Measurements from ENCODE around the gene ARFGEF3.

ARFGEF3 gene

DNA sequence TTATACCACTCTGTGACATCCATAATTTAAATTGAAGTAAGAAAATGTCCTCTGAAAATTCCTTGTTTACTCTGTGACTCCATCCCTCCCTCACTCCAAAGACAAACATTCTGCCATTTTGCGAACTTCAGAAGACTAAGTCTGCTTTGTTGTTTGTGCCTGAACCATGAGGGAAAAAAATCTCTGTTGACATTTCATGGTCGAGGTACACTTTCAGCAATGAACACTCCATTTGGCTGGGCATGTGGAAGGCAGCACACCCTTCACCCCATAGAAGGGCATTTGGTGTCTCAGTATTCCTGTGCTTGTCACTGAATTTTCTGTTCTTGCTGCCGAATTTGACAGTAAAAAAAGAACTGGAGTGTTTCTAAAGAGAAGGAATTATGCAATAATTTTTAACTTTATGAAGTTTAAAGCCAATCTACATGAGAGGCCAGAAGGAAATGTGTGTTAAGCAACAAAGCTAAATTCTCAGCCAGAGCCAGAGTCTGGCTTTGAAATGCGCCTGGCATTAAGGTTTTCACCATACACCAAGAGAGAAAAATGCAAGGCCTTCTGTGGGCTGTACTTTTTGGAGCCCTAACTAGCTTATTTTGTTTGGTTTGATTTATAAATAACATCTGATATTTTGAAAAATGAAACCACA lies 61.3 kb downstream of the ARFGEF3 start:
- DNase-seq (ENCODE audit: extremely low read depth, low read depth) = no peak
- TF ChIP-seq, protein P1, sequence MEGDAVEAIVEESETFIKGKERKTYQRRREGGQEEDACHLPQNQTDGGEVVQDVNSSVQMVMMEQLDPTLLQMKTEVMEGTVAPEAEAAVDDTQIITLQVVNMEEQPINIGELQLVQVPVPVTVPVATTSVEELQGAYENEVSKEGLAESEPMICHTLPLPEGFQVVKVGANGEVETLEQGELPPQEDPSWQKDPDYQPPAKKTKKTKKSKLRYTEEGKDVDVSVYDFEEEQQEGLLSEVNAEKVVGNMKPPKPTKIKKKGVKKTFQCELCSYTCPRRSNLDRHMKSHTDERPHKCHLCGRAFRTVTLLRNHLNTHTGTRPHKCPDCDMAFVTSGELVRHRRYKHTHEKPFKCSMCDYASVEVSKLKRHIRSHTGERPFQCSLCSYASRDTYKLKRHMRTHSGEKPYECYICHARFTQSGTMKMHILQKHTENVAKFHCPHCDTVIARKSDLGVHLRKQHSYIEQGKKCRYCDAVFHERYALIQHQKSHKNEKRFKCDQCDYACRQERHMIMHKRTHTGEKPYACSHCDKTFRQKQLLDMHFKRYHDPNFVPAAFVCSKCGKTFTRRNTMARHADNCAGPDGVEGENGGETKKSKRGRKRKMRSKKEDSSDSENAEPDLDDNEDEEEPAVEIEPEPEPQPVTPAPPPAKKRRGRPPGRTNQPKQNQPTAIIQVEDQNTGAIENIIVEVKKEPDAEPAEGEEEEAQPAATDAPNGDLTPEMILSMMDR (IDR thresholded peaks at IDR 0.05; ENCODE audit: low read depth, low read length, missing control alignments) = no peak
- no peak overlapping the region for H3K4me3 ChIP-seq (replicated peaks; ENCODE audit: low read depth, low read length)

DNA sequence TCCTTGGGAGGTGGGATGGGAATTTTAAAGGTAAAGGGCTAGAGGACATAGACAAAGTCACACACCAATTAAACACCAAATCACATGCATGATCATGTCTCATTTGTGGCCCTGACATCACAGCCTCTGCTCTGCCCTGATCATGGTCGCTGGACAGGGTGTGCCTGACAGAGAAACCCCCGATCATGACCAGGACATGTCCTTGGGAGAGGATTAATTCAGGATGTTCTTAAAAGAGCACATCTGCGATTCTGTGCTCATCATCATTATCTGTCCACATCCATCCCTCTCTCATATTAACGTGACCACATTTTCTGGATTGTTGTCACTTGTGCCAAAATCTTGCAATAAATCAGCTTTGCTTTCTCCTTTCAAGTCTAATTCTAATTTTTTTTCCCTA lies 64.2 kb downstream of the ARFGEF3 start:
- DNase-seq (ENCODE audit: extremely low read depth, low read depth) = no peak
- H3K4me3 ChIP-seq (replicated peaks; ENCODE audit: low read depth, low read length) = no peak overlapping the region
- TF ChIP-seq, protein P1 (IDR thresholded peaks at IDR 0.05; ENCODE audit: low read depth, low read length, missing control alignments) = no peak

DNA sequence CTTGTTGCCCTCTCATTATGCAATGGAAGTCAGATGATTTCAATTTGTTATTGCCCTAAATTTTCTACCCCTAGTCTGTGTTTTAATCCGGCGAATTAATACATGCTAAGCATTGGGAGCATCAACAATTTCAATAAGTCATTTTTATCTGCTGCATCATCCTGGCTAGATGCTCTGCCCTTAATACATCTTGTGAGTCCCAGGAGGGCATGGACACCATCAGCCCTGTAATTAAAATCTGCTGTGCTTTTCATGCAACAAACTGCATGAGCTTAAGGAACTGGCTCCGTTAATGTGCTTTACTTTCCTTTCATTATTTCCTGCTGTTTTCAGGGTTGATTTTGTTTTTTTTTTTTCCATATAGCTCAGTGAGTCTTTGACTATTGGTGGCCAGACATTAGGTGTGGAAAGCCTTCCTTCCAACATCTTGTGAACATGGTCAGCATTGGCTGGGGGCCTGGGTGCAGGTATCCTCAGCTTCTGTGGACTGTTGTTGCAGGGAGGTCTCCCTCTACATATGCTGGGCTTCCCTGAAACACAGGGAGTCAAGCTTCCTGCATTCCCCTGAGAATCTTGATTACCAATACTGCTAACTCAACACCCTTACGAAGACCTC lies 65.1 kb downstream of the ARFGEF3 start:
- no peak for DNase-seq (ENCODE audit: extremely low read depth, low read depth)
- TF ChIP-seq, protein P1 (IDR thresholded peaks at IDR 0.05; ENCODE audit: low read depth, low read length, missing control alignments) = no peak
- no peak overlapping the region for H3K4me3 ChIP-seq (replicated peaks; ENCODE audit: low read depth, low read length)

DNA sequence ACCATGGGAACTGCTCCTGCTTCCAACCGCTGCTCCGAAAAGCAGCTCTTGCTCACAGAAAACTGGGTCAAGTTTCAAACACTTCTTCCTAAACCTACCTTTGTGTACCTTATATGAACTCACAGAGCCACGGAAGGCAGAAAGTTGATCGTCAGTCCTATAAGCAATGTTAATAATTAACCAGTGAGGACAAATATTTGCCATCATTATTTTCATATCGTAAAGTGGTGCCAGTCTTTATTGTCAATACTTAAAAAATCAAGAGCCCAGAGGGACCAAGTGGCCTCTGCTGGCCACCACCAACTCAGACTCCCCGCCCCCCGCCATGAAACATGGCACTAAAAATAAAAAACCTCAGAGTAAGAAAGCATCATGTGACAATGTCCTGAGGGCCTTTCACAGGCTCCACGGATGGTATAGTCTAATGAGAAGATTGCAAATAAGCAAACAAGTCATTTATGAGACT lies 65.6 kb downstream of the ARFGEF3 start:
- DNase-seq (ENCODE audit: extremely low read depth, low read depth) = no peak
- H3K4me3 ChIP-seq (replicated peaks; ENCODE audit: low read depth, low read length) = no peak overlapping the region
- TF ChIP-seq, protein P1 (IDR thresholded peaks at IDR 0.05; ENCODE audit: low read depth, low read length, missing control alignments) = no peak

DNA sequence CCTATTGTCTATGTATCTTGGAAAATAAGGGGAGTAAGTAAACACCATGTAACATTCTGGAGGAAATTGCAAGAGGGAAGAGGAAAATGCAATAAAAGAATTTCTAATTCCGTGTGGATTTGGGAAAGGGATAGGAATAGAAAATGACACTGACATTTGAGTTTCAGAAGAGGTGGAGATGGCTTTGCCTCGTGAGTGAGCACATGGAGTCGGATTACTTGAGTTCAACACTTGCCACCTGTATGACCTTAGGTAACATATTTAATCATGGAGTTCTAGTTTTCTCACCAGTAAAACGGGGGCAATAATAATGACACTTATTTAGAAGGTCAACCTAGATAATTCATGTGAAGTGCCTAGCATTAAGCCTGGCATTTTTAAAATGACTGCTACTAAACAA lies 67.3 kb downstream of the ARFGEF3 start:
- TF ChIP-seq, protein P1 (IDR thresholded peaks at IDR 0.05; ENCODE audit: low read depth, low read length, missing control alignments) = no peak
- no peak for DNase-seq (ENCODE audit: extremely low read depth, low read depth)
- H3K4me3 ChIP-seq (replicated peaks; ENCODE audit: low read depth, low read length) = no peak overlapping the region

DNA sequence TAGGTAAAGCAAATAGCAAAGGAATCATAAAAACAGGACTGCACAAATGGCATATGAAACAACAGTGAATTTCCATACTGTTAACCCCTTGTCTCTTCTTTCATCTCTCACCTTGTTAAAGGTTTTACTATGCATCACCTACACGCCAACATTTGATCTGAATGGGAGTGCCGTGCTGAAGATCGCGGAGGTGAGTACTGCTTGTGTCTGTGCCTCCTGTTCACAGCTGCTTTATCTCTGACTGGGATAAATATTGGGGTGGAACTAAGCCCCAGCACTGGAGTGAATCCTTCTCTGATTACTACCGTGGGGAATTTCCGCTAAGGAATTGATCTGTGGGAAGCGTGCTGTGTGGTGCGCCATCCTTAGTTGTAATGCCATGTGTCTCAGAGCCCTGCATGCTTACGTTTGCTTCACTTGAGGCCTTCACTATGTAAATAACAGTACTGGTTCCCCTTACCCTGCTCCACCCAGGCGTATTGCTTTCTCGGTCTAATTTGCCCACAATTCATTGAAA lies 68.0 kb downstream of the ARFGEF3 start:
- TF ChIP-seq, protein P1 (IDR thresholded peaks at IDR 0.05; ENCODE audit: low read depth, low read length, missing control alignments) = no peak
- no peak overlapping the region for H3K4me3 ChIP-seq (replicated peaks; ENCODE audit: low read depth, low read length)
- DNase-seq (ENCODE audit: extremely low read depth, low read depth) = no peak
